Fibroblast of skin of left biceps (primary cell): ENCODE results near the gene NAXE.
"Not testable (repeated sequence)": the region's sequence is repeated elsewhere in the genome, so short reads cannot be mapped to it uniquely, and the experiment has no call there.

ENCODE experiments used
- DNase-seq, 2 experiments: peaks; one replicate each; pipeline ENCODE4 v3.0.0-alpha.2; 2013; ENCODE audit warnings: low read depth in 2 of 2

NAXE gene

DNA sequence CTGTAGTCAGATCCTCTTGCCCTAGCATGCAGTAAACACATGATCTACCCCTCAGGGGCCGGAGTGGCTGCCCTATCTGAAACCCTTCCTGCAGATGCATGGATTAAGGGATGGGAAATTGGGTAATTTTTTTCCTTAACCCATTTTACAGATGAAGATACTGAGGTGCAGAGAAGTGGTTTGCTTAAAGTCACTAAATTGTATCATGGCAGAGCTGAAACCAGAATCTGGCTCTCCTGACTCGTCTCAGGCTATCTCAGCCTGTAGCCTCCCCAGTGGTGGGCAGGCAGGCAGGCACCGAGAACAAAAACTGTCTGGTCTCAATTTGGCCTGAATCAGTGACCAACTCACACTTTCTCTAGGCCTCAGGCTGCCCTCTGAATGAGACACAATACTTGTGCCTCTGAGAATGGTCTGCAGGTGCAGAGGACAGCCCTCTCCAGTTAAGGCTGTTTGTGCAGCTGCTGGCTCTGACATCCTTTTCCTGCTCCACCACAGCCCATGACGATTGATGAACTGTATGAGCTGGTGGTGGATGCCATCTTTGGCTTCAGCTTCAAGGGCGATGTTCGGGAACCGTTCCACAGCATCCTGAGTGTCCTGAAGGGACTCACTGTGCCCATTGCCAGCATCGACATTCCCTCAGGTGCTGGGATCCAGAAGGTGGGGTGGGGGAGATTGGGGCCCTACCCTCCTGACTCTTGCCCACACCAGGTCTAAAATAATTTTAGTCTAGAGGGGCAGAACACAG, 1.5 kb downstream of the NAXE start:
- no peak for DNase-seq

- no peak for DNase-seq
Measured at GRCh38 chr1:156593661-156593989, 2.0 kb downstream of the NAXE start.

- DNase-seq, result no peak
Measured at GRCh38 chr1:156594190-156594589, 2.6 kb downstream of the NAXE start.

DNA sequence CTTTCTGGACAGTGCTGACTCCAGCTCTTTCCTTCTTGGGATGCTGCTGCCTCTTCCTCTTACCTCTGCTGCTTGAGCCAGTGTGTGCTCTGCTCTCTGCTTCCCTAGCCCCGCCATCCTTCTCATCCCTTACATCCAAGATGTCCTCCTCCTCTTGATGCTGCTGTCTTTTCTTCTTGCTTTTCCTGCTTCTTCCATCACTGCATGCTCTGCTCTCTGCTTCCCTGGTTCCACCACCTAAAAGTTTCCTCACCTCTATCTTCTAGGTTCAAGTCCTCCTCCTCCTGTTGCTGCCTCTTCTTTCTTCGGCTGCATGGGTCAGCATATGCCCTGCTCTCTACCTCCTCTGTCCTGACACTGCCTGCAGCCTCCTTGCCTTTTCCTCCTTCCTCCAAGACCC, 3.4 kb downstream of the NAXE start:
- no peak for DNase-seq

GRCh38 chr1:156596426-156596825, 4.8 kb downstream of the NAXE start:
- no peak for DNase-seq

DNA sequence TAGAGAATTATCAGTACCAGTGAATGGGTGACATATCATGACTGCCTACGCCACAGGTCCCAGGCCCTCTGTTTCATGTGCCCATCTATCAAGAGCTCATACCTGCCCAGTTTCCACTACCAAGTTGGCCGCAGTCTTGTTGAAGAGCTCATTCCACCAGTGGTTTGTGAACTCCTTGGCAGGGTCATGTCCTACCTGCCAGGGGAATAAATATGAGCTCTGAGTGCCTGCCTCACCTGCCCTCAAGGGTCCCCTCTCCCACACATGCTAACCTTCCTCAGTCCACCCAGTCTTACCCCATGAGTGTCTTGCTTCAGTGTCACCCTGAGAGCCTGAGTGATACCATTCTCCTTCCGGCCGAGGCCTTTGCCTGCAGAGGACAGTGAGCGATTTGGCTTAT, 6.5 kb downstream of the NAXE start:
- no peak for DNase-seq

DNA sequence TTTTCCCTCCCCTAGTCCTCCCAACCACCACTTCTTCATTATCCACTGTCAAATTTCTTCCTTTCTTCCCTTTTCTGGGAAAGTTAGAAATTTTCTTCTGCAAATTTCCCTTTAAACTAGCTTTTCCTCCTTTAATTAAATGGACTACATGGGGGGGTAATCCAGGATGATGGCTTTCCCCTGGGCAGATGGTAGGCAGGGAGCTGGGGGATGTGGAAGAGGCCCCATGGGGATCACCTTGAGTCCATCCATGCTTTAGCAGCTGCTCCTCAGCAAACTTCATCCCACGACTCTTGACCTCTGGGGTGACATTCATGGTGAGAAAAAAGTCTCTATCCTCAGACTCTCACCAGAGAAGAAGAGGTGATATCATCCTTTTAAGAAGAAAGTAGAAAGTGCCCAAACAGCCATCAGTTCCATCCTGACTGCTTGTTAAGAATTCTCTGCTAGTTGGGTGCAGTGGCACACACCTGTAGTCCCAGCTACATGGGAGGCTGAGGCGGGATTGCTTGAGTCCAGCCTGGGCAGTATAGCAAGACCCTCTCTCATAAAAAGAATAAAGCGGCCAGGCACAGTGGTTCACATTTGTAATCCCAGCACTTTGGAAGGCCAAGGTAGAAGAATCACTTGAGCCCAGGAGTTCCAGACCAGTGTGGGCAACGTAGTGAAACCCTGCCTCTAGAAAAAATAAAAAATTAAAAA, 7.3 kb downstream of the NAXE start:
- no peak for DNase-seq

GRCh38 chr1:156599811-156600210, 8.2 kb downstream of the NAXE start:
- DNase-seq, result no peak

- DNase-seq, result no peak
Measured at GRCh38 chr1:156600733-156601121, 9.2 kb downstream of the NAXE start.

GRCh38 chr1:156601122-156601830, 9.7 kb downstream of the NAXE start, which contains the start of gene GPATCH4:
Gene GPATCH4 (minus strand): TSS chr1:156601479.
- DNase-seq, result peak; percentile 80 to 82

DNA sequence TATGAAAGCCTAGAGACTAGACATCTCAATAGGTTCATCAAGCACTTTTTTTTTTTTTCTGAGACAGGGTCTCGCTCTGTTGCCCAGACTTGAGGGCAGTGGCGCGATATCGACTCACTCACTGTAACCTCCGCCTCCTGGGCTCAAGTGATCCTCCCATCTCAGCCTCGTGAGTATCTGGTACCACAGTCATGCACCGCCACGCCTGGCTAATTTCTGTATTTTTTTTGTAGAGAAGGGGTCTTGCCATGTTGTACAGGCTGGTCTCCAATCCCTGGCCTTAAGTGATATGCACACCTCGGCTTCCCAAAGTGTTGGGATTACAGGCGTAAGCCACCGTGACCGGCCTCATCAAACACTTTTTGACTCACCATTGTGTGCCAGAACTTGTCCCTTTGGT, 10.3 kb downstream of the NAXE start:
- no peak for DNase-seq

DNA sequence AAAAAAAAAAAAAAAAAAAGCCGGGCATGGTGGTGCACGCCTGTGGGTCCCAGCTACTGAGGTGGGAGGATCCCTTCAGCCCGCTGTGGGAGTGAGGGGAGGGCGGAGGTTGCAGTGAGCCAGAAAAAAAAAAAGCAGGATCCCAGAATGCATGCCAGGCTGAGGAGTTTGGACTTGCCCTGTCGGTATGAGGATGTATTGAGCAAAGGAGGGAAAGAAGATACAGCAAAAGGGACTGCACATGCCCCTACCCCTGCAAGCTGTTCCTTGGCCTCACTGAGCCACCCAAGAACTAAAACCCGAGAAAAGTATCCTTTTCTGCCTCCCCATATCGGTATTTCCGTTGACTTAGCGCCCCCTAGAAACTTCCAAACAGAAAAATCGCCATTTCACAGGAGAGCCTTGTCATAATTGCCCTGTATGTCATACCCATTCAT, 11.0 kb downstream of the NAXE start:
- no peak for DNase-seq

DNA sequence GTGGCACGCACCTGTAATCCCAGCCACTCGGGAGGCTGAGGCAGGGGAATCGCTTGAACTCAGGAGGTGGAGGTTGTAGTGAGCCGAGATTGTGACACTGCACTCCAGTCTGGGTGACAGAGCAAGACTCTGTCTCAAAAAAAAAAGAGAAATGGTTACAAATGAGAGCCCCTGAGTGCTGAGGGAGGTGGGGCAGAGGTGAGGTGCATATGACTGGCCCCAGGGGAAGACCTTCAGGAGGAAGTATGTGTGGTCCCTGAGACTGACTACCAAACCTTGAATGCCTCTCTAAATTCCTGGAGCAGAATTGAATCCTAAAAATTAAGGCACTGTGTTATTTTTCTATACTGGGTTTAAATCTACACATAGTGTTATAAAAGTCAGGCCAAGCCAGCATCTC, 15.8 kb downstream of the NAXE start:
- DNase-seq, result not testable (repeated sequence)

DNA sequence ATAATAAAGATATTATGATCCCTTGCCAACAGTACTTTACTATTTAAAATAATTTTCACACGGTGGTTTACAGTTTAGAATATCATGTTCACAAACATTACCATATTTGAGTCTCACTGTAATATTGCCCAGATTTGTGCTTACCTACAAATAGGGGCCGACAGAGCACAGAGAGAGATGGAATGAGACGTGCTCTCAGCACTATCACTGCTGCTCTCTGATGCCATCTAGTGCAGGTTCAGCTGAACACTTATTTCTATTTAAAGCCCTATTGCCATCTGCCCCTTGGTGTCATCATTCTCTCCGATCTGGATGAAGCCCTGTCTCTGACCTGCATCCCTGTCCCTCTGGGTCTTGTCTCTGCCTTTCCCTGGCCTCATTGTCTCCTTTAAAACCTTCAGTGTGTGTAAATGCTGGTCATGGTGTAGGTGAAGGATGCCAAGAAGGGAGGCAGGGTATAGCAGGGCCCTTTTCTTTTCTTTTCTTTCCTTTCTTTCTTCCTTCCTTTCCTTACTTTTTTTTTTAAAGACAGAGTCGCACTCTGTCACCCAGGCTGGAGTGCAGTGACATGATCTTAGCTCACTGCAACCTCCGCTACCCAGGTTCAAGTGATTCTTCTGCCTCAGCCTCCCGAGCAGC, 16.6 kb downstream of the NAXE start:
- DNase-seq, result no peak

DNA sequence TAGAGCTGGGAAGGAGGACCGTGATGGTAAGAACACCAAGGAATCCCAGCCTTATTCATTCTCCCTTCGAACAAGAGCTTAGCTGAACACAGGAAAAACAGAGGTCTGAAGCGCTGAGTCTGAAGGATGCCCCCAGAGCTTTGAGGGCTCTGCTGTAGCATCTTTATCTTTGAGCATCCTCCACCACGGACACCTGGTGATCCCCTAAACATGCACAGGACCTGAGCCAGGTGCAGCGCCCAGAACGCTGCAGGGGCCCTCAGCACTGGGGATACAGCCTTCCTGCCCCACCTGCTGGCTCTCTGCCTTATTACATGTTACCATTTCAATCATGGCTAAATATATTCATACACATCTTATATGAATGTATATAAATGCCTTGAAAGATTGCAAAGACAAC, 17.4 kb downstream of the NAXE start:
- no peak for DNase-seq

GRCh38 chr1:156610072-156610471, 18.5 kb downstream of the NAXE start:
- not testable (repeated sequence) for DNase-seq

- no peak for DNase-seq
Measured at GRCh38 chr1:156612666-156613065, 21.1 kb downstream of the NAXE start.

- DNase-seq, result no peak
Measured at GRCh38 chr1:156615946-156616345, 24.4 kb downstream of the NAXE start.

DNA sequence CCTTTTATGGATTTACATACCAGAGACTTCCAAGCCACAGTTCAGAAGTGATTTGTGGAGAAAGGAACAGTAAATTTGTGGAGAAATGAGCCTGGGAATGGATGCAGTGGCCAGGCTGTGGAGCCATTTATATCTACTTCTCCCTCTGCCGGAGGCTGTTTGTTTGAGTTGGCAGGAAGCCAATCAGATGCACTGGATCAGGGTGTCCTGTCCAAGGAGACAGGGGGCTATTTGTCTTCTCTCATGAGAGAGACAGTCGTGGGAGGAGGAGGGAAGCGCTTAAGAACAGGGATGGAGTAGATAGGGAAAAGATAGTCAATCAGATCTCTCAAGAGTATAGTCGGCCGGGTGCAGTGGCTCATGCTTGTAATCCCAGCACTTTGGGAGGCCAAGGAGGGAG, 24.9 kb downstream of the NAXE start:
- DNase-seq, result no peak

DNA sequence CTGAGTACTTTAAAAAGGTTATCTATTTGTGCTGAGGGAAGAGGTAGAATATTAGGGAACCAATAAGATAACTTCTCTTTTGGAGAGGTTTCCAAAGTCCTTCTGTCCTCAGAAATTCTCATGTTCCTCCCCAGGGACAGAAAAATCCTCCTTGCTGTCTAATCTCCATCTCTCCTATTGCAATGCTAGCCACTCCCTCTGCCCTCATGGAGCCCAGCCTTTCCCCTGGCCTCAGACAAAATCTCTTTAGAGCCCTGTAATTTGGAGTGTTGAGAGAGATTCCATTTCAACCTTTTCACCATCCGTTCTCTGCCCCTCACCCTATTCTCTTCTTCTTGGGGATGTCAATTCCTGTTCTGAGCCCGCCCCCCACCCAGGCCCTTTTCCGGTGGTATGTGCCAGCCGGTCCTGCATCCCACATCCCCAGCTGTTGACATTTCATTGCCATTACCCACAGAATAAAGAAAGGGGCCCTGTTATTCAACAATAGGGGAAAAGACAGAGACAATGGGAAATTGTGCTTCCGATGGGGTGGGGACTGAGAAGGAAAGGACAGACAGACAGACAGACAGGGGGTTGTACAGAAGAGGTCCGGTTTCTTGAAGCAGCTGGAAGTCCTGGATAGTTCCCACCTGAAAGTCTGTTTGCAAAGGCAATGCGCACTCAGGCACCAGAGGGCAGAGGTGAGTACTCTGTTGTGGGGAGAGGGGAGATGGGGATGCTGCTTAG, 27.4 kb downstream of the NAXE start, which contains the start of gene HAPLN2:
TSS of gene HAPLN2 (plus strand) at position 563 of the 729 bp plus-strand sequence. CDS start 4,076 bp downstream, outside the sequence.
- DNase-seq, result no peak

GRCh38 chr1:156619582-156619955, 28.0 kb downstream of the NAXE start:
- no peak for DNase-seq
